ENCODE results near the gene NBEA.
"Not testable (repeated sequence)": the region's sequence is repeated elsewhere in the genome, so short reads cannot be mapped to it uniquely, and the experiment has no call there.

NBEA gene

GRCh38 chr13:35365883-35366282, 423.8 kb downstream of the NBEA start:
- no peak overlapping the region for H3K4me3 ChIP-seq (ENCODE audit: low read depth, low read length)

DNA sequence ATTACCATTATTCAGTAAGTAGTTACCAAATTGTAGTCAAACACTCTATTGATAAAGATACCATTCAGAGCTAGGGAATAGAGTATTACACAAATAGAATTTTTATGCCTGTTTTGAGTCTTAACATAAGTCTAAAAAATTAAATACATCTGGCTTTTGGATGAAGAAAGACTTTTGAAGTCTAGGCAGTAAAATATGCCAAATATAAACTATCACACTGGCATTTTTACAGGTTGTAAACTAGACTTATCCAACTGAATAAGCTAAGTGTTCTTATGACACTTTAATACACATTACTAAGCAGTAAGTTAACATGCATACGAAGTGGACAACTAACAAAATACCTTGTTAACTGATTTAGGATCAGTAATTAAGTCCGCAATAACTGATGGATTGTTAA, 425.5 kb downstream of the NBEA start:
- H3K4me3 ChIP-seq (ENCODE audit: low read depth, low read length): no peak overlapping the region

DNA sequence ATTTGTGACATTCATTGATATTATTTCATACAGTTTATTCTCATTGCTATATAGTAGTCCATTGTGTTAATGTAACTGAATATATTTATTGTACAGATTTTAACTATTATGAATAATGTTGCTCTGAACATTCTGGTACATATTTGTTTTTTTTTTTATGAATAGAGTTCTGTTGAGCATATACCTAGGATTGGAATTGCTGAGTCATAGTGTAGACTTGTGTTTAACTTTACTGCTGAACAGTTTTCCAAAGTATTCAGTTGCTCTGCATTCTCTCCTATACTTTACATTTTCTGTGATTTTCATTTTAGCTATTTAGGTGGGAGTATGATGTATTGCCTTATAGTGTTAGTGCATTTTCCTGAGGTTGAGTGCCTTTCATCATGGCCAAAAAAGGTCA, 436.9 kb downstream of the NBEA start:
- H3K4me3 ChIP-seq (ENCODE audit: low read depth, low read length): no peak overlapping the region

DNA sequence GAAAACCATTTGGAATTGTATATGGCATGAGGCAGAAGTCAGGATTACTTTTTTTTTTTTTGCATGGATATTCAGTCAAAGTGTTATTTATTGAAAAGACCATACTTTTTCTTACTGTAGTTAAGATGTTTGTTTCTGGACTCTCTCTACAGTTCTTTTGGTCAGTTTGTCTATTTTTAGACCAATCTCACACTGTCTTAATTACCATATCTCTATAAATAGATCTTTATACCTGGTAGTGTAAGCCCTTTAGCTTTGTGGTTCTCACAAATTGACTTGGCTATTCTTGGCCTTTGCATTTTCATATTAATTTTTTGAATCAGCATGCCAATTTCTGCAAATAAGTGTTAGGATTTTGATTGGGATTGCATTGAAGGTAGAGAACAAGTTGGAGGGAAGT, 437.6 kb downstream of the NBEA start:
- no peak overlapping the region for H3K4me3 ChIP-seq (ENCODE audit: low read depth, low read length)

DNA sequence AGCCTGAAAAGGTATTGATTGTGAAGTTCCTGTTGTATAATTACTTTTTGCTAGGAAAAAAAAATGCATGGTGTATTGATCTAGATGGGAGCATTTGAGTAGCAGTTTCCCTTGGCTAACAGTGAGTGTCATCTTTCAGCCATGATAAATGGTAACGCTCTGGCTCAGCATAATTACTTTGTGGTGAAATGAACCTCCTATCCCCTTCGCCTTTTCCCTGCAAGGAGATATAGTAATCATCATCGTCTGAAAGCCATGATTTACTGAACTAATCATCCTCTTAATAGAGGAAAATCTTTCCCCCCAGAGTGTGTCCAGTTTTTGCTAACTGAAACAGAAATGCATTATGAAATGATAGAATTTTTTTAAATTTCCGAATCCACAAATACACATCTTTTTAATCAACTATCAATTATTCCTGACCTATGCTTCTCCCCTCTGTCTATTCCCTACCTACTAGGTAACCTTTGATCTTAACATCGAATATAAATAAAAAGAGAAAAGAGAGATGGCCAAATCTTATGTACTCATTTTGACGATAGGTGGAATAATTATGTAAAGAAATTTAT, 445.7 kb downstream of the NBEA start:
- no peak overlapping the region for H3K4me3 ChIP-seq (ENCODE audit: low read depth, low read length)

DNA sequence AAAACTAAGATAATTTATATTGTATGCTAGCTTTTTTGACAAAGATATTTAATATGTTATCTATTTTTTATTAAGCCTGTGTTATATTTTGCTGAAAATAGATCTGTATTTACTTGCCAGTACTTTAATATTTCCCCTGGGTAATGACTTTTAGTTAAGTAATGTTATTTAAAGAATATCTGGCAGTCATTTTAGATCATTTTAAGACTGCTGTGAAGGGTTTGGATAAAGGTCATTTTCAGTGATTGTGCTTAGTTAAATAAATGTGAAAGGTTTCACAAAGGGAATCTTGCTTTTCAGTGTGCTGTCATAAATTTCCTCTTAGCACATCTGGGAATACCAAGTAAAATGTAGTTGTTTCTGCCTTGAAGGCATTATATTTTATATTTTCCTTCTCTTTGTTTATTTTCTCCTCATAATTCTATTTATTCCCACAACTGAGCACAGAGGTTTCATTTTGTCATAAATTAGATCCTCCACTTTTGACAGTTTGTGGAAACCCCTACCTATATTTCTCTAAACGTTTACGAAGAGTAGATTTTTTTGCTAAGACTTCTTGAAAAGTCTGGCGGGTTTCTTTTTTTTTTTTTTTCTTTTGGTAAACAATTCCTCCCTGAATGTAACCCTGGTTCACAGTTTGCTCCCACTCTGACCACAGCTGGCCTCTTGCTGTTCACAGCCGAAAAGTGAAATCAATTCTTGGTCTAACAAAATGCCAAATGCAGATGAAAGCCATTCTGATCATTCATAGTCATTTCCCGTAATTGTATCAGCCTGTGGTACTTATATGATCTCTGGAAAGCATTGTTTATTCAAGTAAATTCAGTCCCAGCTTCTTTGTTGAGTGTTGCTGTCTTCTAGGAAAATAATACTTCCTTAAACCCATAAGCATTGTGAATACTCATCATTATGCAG, 446.6 kb downstream of the NBEA start:
- no peak overlapping the region for H3K4me3 ChIP-seq (ENCODE audit: low read depth, low read length)

DNA sequence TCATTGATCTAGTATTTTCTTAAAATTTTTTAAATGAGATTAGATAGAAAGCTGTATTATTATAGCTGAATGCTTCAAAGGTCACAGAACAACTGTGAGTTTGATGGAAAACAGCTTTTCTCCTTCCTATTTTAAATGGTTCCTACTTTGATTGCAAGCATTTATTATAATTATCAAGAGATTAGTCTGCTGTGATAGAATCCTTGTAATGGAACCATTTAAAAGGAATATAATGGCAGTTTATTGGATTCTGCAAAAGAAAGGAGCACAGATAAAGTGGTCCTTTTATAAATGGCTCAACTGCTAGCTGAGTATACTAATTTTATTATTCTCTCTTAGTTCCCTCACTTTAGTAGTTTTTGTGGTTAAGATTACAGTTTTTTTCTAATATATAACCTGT, 447.5 kb downstream of the NBEA start:
- H3K4me3 ChIP-seq (ENCODE audit: low read depth, low read length): no peak overlapping the region

- no peak overlapping the region for H3K4me3 ChIP-seq (ENCODE audit: low read depth, low read length)
These were observed 450.7 kb downstream of the NBEA start for GRCh38 chr13:35392768-35393167.

- H3K4me3 ChIP-seq (ENCODE audit: low read depth, low read length): no peak overlapping the region
These were observed 451.8 kb downstream of the NBEA start for GRCh38 chr13:35393886-35394285.

DNA sequence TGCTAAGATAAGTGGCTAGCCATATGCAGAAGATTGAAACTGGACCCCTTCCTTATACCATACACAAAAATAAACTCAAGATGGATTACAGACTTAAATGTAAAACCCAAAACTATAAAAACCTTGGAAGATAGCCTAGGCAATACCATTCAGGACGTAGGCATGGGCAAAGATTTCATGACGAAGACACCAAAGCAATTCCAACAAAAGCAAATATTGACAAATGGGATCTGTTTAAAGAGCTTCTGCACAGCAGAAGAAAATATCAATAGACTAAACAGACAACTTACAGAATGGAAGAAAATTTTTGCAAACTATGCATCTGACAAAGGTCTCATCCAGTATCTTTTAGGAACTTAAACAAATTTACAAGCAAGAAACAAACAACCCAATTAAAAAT, 466.2 kb downstream of the NBEA start:
- not testable (repeated sequence) for H3K4me3 ChIP-seq (ENCODE audit: low read depth, low read length)

DNA sequence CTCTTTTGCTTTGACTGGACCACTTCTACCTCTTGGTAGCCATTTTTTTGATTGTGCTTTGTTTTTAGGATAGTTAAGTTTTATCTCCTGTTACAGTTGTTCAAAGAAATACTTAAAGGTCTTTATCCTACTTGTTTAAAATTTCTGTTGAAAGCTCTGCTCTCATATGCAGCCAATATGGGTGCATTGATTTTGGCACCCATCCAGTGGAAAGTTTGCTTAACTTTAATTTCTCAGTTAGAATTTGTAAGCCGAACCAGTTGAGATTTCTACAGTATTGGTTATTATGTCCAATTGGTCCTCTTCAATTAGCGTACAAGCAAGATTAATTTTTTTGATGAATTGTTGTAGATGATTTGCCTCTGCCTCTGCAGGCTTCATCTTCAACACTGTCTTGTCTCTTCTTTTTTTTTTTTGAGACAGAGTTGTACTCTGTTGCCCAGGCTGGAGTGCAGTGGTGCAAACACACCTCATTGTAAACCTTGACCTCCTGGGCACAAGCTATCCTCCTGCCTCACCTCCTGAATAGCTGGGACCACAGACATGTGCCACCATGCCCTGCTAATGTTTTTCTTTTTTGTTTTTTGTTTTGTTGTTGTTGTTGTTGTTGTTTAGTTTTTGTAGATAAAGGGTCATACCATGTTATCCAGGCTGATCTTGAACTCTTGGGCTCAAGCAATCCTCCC, 469.1 kb downstream of the NBEA start:
- H3K4me3 ChIP-seq (ENCODE audit: low read depth, low read length): no peak overlapping the region

DNA sequence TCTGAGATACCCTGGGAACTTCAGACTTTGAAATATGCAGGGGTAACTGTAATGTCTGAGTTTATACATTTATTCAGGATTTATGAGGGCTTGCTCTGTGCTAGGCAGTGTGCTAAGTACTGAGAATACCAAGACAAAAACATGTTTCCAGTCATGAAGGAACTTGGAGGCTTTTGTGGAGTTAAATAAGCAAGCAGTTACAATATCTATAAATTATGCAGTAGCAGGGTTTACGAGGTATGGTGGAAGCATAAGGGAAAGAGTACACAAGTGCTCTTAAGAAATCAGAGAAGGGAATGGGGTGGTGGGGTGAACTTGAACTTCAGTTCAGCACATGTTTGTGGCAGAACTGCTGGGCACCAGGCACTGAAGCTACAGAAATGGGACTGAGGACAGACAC, 506.4 kb downstream of the NBEA start:
- H3K4me3 ChIP-seq (ENCODE audit: low read depth, low read length): no peak overlapping the region

DNA sequence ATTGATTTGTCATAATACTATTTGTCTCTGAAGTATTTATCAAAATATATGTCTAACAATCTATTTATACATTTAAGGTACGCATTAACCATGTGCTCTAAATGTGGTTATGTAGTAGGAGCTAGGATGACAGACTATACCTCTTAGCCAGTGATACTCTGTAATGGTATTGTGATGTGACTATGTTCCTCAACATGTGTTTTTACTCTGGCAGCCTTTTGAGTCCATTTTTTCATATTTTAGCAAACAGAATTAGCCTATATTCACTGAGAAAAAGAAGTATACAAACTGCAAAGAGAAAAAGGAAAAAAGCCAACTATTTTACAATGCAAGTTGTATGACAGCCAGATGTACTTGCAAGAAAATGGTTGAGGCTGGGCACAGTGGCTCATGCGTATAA, 507.8 kb downstream of the NBEA start:
- H3K4me3 ChIP-seq (ENCODE audit: low read depth, low read length): no peak overlapping the region

DNA sequence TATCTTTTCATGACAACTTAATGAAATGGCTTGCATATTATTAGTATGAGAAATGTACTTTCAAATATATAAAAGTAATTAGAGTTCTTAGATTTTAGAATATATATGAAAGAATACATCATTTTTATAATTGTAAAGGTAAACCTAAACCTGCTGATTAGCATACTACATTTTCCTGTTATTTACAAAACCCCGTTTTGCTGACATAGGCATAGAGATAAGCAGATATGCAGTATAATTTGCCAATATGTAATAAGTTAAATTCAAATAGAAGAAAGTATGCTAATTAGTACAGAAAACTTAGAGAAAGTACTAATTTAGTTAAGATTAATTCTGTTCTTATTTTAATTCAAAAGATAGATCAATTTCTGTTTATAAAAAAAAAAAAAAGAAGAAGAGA, 513.0 kb downstream of the NBEA start:
- no peak overlapping the region for H3K4me3 ChIP-seq (ENCODE audit: low read depth, low read length)

- H3K4me3 ChIP-seq (ENCODE audit: low read depth, low read length): no peak overlapping the region
These were observed 515.2 kb downstream of the NBEA start for GRCh38 chr13:35457258-35457657.

GRCh38 chr13:35460061-35460460, 518.0 kb downstream of the NBEA start:
- H3K4me3 ChIP-seq (ENCODE audit: low read depth, low read length): no peak overlapping the region

- H3K4me3 ChIP-seq (ENCODE audit: low read depth, low read length): no peak overlapping the region
These were observed 523.3 kb downstream of the NBEA start for GRCh38 chr13:35465371-35465770.

GRCh38 chr13:35468195-35468594, 526.1 kb downstream of the NBEA start:
- no peak overlapping the region for H3K4me3 ChIP-seq (ENCODE audit: low read depth, low read length)

DNA sequence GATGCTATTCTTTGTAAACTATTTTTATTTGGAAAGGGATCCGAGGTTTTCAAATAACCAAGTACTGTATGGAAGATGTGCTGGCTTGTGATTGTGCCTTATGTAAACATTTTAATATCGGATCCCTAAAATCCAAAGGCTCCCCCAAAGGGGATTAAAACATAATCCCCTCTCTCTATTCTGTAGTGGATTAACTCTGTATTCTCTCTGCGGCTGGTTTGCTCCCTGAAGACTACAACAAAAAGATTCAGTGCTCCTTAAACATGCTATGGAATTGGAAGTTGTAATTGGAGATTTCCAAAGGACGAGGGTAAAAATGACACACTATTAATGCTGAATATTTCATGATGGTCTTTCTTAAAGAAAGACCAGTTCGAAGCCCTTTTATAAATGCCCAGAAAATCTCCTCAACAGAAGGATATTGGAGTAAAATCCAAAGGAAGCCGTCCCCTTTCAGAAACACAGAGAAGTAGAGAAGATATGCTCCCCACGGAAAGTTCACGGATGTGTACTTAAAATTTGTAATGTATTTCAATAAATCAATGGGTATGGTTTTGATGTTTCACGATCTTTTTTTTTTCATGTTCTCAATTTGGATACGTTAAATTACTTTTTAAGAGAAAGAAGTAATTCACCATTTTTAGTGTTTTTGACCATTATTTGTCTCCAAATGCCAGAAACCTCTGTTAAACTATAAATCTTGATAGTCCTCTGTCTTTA, 527.9 kb downstream of the NBEA start:
- H3K4me3 ChIP-seq (ENCODE audit: low read depth, low read length): no peak overlapping the region

DNA sequence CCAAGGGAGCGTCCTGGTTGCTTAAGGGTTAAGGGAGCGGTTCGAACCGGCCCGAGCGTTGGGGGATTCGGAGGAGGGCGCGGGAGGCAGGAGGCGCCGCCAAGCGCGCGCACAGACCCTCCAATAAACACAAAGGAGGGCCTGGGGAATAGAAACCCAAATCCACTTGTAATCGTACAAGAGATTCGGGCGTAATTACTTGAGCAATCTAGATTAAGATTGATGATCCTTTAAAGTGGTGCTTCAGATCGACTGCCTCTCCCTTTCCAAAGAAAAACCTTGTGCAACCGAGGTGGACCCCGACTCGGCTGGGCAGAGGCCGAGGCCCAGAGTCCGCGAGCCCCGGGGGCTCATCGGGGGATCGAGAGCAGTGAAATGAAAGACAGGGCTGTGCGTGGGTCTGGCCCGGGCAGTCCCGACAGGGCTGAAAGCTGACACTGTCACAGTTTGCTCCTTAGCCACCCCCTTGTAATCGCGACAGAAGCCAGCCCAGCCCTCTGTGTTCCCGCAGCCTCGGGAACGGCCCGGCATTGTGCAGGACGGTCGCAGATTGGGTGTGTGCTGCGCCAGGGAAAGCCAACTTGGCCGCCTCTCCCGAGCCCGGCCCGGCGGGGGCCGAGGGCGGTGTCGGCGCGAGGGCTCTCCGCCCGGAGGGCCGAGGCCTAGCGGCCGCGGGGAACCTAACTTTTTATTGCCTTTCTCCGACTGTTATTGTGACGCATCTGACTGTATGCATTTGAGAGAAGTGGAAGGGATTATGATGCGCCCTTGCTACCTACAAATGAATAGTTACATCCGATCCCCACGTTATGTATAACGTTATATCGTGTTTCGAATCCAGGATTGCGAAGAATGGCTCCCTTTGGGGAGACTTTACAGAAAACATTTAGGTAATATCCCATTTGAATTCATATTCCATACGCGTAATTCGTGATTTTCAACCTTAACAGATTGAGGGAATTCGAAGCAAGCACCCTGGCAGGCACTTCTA, 528.9 kb downstream of the NBEA start:
- H3K4me3 ChIP-seq (ENCODE audit: low read depth, low read length): peak overlapping the region; percentile 53
